Panc1 (cell line): ENCODE measurements around the gene FOXR2.

Experiments
- POLR2AphosphoS5 ChIP-seq: IDR thresholded peaks from 2 replicates; pipeline ENCODE4 v1.6.1; 2012; ENCODE audit warnings: mild to moderate bottlenecking, low read depth, low read length, moderate library complexity
- TF ChIP-seq, protein P1 (sequence below): fragments of 450-650 bp; IDR thresholded peaks from 2 replicates; pipeline ENCODE4 v1.5.1; 2017; ENCODE audit warnings: mild to moderate bottlenecking
- TF ChIP-seq, protein P2 (sequence below), 2 experiments: IDR thresholded peaks; 2 replicates each; pipeline ENCODE4 v1.6.1; 2011 to 2012; ENCODE audit warnings: low read depth in 2 of 2, control low read depth in 1 of 2, low read length in 1 of 2, mild to moderate bottlenecking in 1 of 2, moderate library complexity in 1 of 2; ENCODE audit not compliant: insufficient read depth in 1 of 2

DNA sequence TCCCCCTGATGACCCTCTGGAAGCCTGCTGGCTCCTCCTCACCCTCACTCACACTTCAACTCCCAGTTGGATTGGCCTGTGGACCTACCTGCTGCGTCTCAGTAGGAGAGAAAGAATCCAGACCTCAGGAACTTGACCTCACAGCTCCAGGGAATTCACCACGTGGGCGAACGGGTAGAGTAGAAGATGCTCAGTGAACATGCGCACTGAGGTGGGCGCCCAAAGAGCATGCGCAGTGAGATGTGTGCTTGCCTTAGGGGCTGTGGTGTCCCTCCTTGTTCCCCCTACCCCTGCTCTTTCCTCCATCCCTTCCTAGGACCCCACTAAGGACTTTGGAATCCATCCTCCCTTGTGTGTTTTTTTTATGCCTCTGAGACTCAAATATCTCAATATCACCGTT, 12.9 kb downstream of the FOXR2 start:
- TF ChIP-seq, protein P1, sequence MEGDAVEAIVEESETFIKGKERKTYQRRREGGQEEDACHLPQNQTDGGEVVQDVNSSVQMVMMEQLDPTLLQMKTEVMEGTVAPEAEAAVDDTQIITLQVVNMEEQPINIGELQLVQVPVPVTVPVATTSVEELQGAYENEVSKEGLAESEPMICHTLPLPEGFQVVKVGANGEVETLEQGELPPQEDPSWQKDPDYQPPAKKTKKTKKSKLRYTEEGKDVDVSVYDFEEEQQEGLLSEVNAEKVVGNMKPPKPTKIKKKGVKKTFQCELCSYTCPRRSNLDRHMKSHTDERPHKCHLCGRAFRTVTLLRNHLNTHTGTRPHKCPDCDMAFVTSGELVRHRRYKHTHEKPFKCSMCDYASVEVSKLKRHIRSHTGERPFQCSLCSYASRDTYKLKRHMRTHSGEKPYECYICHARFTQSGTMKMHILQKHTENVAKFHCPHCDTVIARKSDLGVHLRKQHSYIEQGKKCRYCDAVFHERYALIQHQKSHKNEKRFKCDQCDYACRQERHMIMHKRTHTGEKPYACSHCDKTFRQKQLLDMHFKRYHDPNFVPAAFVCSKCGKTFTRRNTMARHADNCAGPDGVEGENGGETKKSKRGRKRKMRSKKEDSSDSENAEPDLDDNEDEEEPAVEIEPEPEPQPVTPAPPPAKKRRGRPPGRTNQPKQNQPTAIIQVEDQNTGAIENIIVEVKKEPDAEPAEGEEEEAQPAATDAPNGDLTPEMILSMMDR, result no peak
- TF ChIP-seq, protein P2, sequence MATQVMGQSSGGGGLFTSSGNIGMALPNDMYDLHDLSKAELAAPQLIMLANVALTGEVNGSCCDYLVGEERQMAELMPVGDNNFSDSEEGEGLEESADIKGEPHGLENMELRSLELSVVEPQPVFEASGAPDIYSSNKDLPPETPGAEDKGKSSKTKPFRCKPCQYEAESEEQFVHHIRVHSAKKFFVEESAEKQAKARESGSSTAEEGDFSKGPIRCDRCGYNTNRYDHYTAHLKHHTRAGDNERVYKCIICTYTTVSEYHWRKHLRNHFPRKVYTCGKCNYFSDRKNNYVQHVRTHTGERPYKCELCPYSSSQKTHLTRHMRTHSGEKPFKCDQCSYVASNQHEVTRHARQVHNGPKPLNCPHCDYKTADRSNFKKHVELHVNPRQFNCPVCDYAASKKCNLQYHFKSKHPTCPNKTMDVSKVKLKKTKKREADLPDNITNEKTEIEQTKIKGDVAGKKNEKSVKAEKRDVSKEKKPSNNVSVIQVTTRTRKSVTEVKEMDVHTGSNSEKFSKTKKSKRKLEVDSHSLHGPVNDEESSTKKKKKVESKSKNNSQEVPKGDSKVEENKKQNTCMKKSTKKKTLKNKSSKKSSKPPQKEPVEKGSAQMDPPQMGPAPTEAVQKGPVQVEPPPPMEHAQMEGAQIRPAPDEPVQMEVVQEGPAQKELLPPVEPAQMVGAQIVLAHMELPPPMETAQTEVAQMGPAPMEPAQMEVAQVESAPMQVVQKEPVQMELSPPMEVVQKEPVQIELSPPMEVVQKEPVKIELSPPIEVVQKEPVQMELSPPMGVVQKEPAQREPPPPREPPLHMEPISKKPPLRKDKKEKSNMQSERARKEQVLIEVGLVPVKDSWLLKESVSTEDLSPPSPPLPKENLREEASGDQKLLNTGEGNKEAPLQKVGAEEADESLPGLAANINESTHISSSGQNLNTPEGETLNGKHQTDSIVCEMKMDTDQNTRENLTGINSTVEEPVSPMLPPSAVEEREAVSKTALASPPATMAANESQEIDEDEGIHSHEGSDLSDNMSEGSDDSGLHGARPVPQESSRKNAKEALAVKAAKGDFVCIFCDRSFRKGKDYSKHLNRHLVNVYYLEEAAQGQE (IDR thresholded peaks at IDR 0.05; ENCODE audit: insufficient read depth in 1 of 2, low read depth in 2 of 2, low read length in 1 of 2), result no peak
- TF ChIP-seq POLR2AphosphoS5, result no peak
